Testis (tissue), 3 donors: ENCODE measurements around the gene VWC2L. TPM values are rescaled to one million over a fixed set of nuclear protein-coding genes. Genes with fewer than 3 reads are reported as not detected.

ENCODE experiments used
- DNase-seq: peaks from one replicate; pipeline ENCODE4 v3.0.0-alpha.2; 2019
- H3K27ac ChIP-seq, 2 donors: fragments of 200-600 bp; sonication (generic); one replicate each; pipeline ENCODE4 v1.5.1; 2019
- H3K27me3 ChIP-seq: fragments of 200-600 bp; sonication (generic); one replicate; pipeline ENCODE4 v1.5.1; 2019
- H3K36me3 ChIP-seq: fragments of 200-600 bp; sonication (generic); one replicate; pipeline ENCODE4 v1.5.1; 2017; ENCODE audit warnings: low read depth; ENCODE audit errors: missing control alignments
- H3K4me1 ChIP-seq: fragments of 200-600 bp; sonication (generic); one replicate; pipeline ENCODE4 v1.5.1; 2019
- H3K4me3 ChIP-seq, 2 donors: fragments of 200-600 bp; sonication (generic); one replicate each; pipeline ENCODE4 v1.5.1; 2017 to 2019
- H3K9me3 ChIP-seq: fragments of 200-600 bp; sonication (generic); one replicate; pipeline ENCODE4 v1.5.1; 2017
- CTCF ChIP-seq, 3 experiments: fragments of 450-650 bp in 2 of 3; fragments of 200-600 bp in 1 of 3; sonication (generic) in 1 of 3; IDR thresholded peaks; one replicate each; pipeline ENCODE4 v1.5.1; 2016 to 2019; ENCODE audit warnings: antibody characterized with exemption in 3 of 3, mild to moderate bottlenecking in 2 of 3, moderate library complexity in 1 of 3
- POLR2A ChIP-seq: fragments of 450-650 bp; IDR thresholded peaks from one replicate; pipeline ENCODE4 v1.6.1; 2017; ENCODE audit warnings: antibody characterized with exemption, mild to moderate bottlenecking, moderate library complexity
- WGBS, 2 donors: methylation state at CpG; one replicate each; pipeline ENCODE4 v1.1.5; 2018; 5-methylcytosine and 5-hydroxymethylcytosine counted together
- intact Hi-C: fragments of 100-400 bp; cut with DNase I; formaldehyde crosslinking; loops from one replicate; pipeline ENCODE4 v1.15.1; 2023; ENCODE audit warnings: low total_unique reads
- polyA plus RNA-seq: library from polyadenylated mRNA; stranded (reverse); fragments of 350-450 nt; fragmentation: Illumina TruSeq; extraction: RNeasy Lipid Tissue Mini Kit (QIAGEN cat#74804); gene quantifications from one replicate; pipeline ENCODE4 v1.2.3, GENCODE V29; 2014; ENCODE audit warnings: low read depth, low replicate concordance; ENCODE audit not compliant: insufficient read depth
- total RNA-seq, 2 donors: library from RNA; depleted of rRNA; stranded (reverse); fragments of >200 nt; gene quantifications; one replicate each; pipeline ENCODE4 v1.2.3, GENCODE V29; 2016

The VWC2L gene
- total and polyA plus RNA-seq, 3 donors from 2014 or later, result 0.13 to 1.6 (median 0.87) TPM

- DNase-seq, result no peak
- no peak for TF ChIP-seq CTCF (IDR thresholded peaks at IDR 0.05)
- no peak for TF ChIP-seq POLR2A
- 94 to 100% methylated on average over 1 of the region's 1 CpG for WGBS, 2 donors
- H3K9me3 ChIP-seq, result no peaks in the 10 kb centered on the region
- no peak overlapping the region for H3K4me3 ChIP-seq
- intact Hi-C loops, result no loop called here
- H3K27ac ChIP-seq, result no peak overlapping the region
- H3K36me3 ChIP-seq, result no peaks in the 10 kb centered on the region
- H3K27me3 ChIP-seq, result no peaks in the 10 kb centered on the region
- H3K4me1 ChIP-seq, result no peaks in the 10 kb centered on the region
These were observed 60.5 kb downstream of the VWC2L start for GRCh38 chr2:214471382-214471781.

GRCh38 chr2:214471990-214472389 is 61.1 kb downstream of the VWC2L start:
- 93 to 95% methylated on average over 1 of the region's 1 CpG for WGBS, 2 donors
- no peak for DNase-seq
- TF ChIP-seq POLR2A, result no peak
- TF ChIP-seq CTCF (IDR thresholded peaks at IDR 0.05), result no peak

GRCh38 chr2:214477305-214477704 is 66.5 kb downstream of the VWC2L start:
- WGBS, 2 donors, result 67 to 71% methylated on average over 2 of the region's 2 CpGs
- Histone ChIP-seq H3K4me1 (no peaks in the 10 kb centered on the region), H3K9me3 (no peaks in the 10 kb centered on the region), H3K27ac (no peak overlapping the region), H3K36me3 (no peaks in the 10 kb centered on the region), H3K4me3 (no peak overlapping the region), H3K27me3 (no peaks in the 10 kb centered on the region)
- DNase-seq, result no peak
- TF ChIP-seq POLR2A (no peak), CTCF (IDR thresholded peaks at IDR 0.05) (no peak)
- intact Hi-C loops, result no loop called here

More at GRCh38 chr2:214471990-214472389, 61.1 kb downstream of the VWC2L start:
- no peaks in the 10 kb centered on the region for H3K36me3 ChIP-seq
- intact Hi-C loops, result no loop called here
- H3K27me3 ChIP-seq, result no peaks in the 10 kb centered on the region
- no peak overlapping the region for H3K4me3 ChIP-seq
- H3K27ac ChIP-seq, result no peak overlapping the region
- no peaks in the 10 kb centered on the region for H3K4me1 ChIP-seq
- no peaks in the 10 kb centered on the region for H3K9me3 ChIP-seq

- intact Hi-C loops, result no loop called here
- no peak for TF ChIP-seq CTCF (IDR thresholded peaks at IDR 0.05)
- no peak for TF ChIP-seq POLR2A
- WGBS, 2 donors, result 5 to 8% methylated on average over 1 of the region's 1 CpG
- DNase-seq, result peak; percentile 25
- H3K36me3 ChIP-seq, result no peaks in the 10 kb centered on the region
- H3K4me3 ChIP-seq, result no peak overlapping the region
- no peak overlapping the region for H3K27ac ChIP-seq
- H3K9me3 ChIP-seq, result no peaks in the 10 kb centered on the region
- H3K4me1 ChIP-seq, result no peaks in the 10 kb centered on the region
- no peaks in the 10 kb centered on the region for H3K27me3 ChIP-seq
These were observed 70.3 kb downstream of the VWC2L start for GRCh38 chr2:214481204-214481603.

GRCh38 chr2:214482728-214483127 is 71.9 kb downstream of the VWC2L start:
- H3K27me3 ChIP-seq, result no peaks in the 10 kb centered on the region
- no peak for DNase-seq
- no peaks in the 10 kb centered on the region for H3K4me1 ChIP-seq
- intact Hi-C loops, result no loop called here
- whole genome bisulfite sequencing, 2 donors, result 89 to 94% methylated on average over 2 of the region's 2 CpGs
- no peak overlapping the region for H3K4me3 ChIP-seq
- H3K9me3 ChIP-seq, result no peaks in the 10 kb centered on the region
- H3K36me3 ChIP-seq, result no peaks in the 10 kb centered on the region
- TF ChIP-seq CTCF (IDR thresholded peaks at IDR 0.05) (no peak), POLR2A (no peak)
- H3K27ac ChIP-seq, result no peak overlapping the region
